Measurements from ENCODE around the gene TBX19.
A peak's percentile ranks its signal among the peaks of the same experiment; 100 is the strongest.

TBX19 gene

DNA sequence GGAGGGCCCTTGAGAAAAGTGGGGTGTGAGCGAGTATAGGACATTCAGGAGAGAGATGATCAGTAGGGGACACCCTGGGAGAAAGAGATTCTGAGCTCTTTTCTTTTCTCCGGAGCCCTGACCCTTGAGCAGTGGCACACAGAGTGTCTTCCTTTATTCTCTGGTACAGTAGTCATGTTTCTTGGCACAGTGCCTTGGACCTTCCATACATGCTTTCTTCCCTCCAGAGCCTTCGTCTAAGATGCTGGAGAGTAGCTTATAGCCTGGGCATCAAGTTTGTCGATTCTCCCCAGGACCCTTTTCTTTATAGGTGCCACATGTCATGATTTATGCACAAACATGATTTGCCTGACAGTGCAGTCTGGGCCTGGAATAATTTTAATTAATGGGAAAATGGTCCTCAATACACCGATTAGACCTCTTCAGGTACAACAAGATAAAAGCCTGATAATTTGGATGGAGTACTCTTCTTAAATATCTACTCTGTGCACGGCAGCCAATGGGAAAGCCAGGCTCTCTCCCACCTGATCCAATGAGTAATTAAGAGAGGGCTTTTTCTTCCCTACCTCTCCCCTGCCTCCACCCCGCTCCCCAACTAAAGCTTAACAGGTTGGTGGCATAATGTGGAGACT lies at the start of gene TBX19:
TBX19 (plus strand) TSS at position 582 of the 632 bp plus-strand sequence. CDS start 214 bp downstream, outside the sequence.
- TF ChIP-seq, protein P1, sequence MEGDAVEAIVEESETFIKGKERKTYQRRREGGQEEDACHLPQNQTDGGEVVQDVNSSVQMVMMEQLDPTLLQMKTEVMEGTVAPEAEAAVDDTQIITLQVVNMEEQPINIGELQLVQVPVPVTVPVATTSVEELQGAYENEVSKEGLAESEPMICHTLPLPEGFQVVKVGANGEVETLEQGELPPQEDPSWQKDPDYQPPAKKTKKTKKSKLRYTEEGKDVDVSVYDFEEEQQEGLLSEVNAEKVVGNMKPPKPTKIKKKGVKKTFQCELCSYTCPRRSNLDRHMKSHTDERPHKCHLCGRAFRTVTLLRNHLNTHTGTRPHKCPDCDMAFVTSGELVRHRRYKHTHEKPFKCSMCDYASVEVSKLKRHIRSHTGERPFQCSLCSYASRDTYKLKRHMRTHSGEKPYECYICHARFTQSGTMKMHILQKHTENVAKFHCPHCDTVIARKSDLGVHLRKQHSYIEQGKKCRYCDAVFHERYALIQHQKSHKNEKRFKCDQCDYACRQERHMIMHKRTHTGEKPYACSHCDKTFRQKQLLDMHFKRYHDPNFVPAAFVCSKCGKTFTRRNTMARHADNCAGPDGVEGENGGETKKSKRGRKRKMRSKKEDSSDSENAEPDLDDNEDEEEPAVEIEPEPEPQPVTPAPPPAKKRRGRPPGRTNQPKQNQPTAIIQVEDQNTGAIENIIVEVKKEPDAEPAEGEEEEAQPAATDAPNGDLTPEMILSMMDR (conservative IDR thresholded peaks at IDR 0.05; ENCODE audit: low read depth): no peak
- ChIA-PET CTCF (interaction anchor here (0.6 kb wide), 1 partner anchor 34 kb away, joined by 3 read pairs; no protein-coding TSS in a partner anchor), POLR2A (ENCODE audit: low non-redundant PET) (no interaction called here)
- H3K27ac ChIP-seq: no peak within 1 kb of the TSS
- DNase-seq (ENCODE audit: low spot score): no peak

DNA sequence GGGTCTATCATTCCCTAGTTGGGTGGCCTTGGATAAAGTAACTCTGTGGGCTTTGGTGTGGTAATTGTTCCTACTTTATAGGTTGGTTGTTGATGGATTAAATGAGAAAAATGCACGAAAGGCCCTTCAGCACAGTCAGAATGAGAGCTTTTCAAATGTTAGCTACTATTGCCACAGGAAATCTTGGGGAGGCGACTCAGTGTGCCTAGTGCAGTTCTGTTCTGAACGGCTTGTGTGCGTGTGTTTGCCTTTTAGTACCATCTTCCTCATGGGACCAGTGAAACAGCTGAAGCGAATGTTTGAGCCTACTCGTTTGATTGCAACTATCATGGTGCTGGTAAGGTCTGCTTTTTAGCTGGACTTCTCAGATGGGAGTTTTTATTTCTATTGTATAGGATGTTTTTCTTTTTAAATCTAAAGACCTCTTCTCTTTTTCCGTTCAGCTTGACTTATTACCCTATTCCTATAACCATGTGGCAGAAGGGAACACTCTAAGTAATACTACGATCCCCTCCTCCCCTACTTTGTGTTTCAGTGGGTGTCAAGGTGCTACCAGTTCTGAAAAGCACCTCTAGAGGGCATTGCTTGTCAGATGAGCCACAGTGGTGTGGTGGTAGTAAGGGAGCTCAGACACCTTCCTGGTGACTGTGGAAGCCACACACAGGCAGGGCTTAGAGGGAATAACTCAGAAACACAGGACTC lies 45.7 kb upstream of the TBX19 start:
- TF ChIP-seq, protein P1 (conservative IDR thresholded peaks at IDR 0.05; ENCODE audit: low read depth): no peak; the same call in 1 of the 2 replicates
- CTCF ChIA-PET: interaction anchor here (0.5 to 2.3 kb wide), 8 partner anchors 87 to 927 kb away, joined by 3 to 6 read pairs (median 3); no protein-coding TSS in a partner anchor
- peak; percentile 74 for DNase-seq (ENCODE audit: low spot score)
- POLR2A ChIA-PET (ENCODE audit: low non-redundant PET): interaction anchor here (0.6 kb wide), 1 partner anchor 56 kb away, joined by 3 read pairs; the partner anchor contains the start of gene TIPRL
- H3K27ac ChIP-seq: no peak overlapping the region

DNA sequence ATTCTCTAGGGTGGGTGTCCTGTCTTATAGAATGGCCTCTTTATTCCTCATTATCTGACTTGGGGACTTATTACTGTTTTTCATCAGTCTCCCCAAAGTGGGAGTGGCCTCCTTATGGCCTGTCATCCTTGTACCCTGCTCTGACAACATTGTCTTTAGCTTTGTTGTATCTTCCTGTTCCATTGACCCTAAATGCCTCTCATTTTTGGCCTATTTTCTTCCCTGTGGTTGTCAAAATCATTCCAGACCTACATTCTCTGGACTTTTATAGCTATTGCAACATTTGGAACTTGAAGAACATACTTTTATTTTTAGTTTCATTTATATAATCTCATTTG lies 45.2 kb upstream of the TBX19 start:
- TF ChIP-seq, protein P1 (conservative IDR thresholded peaks at IDR 0.05; ENCODE audit: low read depth): no peak
- CTCF ChIA-PET: interaction anchor here (0.5 to 2.3 kb wide), 8 partner anchors 28 to 926 kb away, joined by 3 to 6 read pairs (median 4); no protein-coding TSS in a partner anchor
- no peak overlapping the region for H3K27ac ChIP-seq
- no peak for DNase-seq (ENCODE audit: low spot score)
- POLR2A ChIA-PET (ENCODE audit: low non-redundant PET): no interaction called here

DNA sequence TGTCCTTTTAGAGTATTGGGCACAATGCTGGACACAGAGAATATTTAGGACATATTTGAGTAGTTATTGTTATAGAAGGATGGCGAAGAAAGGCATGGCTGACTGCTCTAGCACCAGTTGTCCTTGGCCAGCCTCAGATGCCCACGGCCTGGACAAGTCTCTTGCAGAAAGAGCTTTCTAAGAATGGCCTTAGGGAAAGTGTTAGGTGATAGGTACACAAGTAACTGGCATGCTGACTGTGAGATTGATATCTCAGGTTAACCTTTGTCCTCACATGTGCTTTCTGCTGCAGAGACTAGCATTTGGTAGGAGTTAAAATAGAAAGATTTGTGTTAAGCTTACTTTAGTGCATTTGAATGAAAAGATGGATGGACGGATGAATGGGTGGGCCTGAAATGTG lies 44.7 kb upstream of the TBX19 start:
- POLR2A ChIA-PET (ENCODE audit: low non-redundant PET): no interaction called here
- CTCF ChIA-PET: interaction anchor here (0.5 to 2.3 kb wide), 8 partner anchors 27 to 1204 kb away, joined by 3 to 6 read pairs (median 4); no protein-coding TSS in a partner anchor
- no peak overlapping the region for H3K27ac ChIP-seq
- no peak for DNase-seq (ENCODE audit: low spot score)
- TF ChIP-seq, protein P1 (conservative IDR thresholded peaks at IDR 0.05; ENCODE audit: low read depth): no peak

DNA sequence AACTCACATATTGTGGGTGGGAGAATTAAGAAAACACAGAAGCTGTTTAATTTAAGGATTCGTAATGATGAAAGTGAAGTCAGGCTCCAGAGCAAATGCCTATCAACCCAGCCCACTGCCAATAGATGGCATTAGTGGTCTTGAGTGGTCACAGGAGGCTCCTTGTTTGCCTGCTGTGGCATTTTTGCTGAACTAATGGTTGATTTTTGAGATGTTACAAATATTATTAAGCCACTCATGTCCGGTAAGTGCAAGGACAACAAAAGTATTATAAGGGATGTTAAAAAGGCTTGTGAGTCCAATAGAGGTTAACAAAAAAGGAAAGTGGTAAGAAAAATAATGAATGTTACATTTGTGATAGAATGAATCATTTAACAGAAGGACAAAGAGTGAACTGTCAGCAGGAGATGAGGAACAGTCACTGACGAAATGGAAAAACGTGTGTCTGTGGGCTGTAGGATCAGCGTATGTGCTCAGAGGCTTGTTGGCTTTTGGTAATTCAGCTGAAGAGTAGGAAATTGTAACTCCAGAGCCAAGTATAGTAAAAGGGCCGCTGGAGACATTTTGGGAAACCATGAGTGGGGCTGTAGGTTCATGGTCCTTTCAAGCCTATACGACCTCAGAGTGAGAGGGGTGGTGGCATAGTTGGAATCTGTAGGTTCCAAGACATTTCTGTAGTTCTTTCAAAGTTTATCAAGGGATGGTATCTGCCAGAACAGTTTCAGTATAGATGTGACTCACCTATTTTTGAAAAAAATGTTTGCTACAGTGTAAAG lies 43.7 kb upstream of the TBX19 start:
- H3K27ac ChIP-seq: no peak overlapping the region
- TF ChIP-seq, protein P1 (conservative IDR thresholded peaks at IDR 0.05; ENCODE audit: low read depth): no peak
- no peak for DNase-seq (ENCODE audit: low spot score)
- ChIA-PET POLR2A (ENCODE audit: low non-redundant PET) (no interaction called here), CTCF (interaction anchor here (0.6 kb wide), 2 partner anchors 943 to 1573 kb away, joined by 3 read pairs; no protein-coding TSS in a partner anchor)

DNA sequence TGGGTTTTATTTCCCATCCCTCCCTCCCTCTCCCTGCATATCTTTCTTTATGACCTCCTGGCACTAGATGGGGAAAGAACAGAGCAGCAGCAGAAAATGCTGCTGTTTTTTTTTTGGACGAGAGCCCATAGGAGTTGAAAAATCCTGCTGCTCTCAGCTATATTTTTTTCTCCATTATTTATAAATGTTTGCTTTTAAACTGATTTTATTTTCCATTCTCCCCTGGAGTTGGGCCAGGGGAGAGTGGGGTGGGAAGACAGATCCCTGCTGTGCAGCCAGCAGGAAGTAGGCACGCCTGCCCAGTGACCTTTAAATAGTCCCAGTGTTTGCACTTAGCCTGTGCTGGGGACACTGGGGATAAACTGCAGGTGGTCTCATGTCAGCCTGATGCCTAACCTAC lies 37.5 kb upstream of the TBX19 start:
- CTCF ChIA-PET: no interaction called here
- POLR2A ChIA-PET (ENCODE audit: low non-redundant PET): no interaction called here
- no peak overlapping the region for H3K27ac ChIP-seq
- TF ChIP-seq, protein P1 (conservative IDR thresholded peaks at IDR 0.05; ENCODE audit: low read depth): no peak
- no peak for DNase-seq (ENCODE audit: low spot score)
